Stimulated activated CD4-positive, alpha-beta T cell treated with anti-CD3 and anti-CD28 coated beads, TNF-alpha, amount 100 ng/mL, for 48 hours (primary cell): ENCODE results near the gene GRK4.
"Not testable (repeated sequence)": the region's sequence is repeated elsewhere in the genome, so short reads cannot be mapped to it uniquely, and the experiment has no call there.

Source experiments
- DNase-seq, 3 donors: peaks; one replicate each; pipeline ENCODE4 v3.0.0-alpha.2; 2020; ENCODE audit warnings: low read depth in 3 of 3

GRK4 gene

DNA sequence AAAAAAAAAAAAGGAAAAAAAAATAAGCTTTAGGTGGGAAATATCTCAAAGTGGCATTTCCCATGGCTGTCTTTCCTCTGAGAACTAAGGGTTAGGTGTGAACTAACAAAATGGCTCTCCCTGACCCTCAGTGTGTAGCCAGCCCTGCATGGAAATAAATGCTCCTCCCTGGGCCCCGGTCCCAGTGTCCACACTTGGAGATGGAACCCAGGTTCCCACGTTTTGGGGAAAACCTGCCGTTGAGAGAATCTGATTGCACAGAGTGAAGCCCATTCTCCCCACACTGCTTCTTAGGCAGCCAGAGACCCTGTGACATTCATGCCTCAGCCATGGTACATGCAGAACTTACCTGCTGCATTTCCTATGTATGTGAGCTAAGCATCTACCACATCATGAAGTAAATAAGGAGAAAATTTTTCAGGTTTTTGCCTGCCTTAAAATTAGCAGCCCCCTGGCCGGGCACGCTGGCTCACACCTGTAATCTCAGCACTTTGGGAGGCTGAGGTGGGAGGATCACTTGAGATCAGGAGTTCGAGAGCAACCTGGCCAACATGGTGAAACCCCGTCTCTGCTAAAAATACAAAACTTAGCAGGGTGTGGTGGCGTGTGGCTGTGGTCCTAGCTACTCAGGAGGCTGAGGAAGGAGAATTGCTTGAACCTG is 76.5 kb downstream of the GRK4 start:
- no peak for DNase-seq

DNA sequence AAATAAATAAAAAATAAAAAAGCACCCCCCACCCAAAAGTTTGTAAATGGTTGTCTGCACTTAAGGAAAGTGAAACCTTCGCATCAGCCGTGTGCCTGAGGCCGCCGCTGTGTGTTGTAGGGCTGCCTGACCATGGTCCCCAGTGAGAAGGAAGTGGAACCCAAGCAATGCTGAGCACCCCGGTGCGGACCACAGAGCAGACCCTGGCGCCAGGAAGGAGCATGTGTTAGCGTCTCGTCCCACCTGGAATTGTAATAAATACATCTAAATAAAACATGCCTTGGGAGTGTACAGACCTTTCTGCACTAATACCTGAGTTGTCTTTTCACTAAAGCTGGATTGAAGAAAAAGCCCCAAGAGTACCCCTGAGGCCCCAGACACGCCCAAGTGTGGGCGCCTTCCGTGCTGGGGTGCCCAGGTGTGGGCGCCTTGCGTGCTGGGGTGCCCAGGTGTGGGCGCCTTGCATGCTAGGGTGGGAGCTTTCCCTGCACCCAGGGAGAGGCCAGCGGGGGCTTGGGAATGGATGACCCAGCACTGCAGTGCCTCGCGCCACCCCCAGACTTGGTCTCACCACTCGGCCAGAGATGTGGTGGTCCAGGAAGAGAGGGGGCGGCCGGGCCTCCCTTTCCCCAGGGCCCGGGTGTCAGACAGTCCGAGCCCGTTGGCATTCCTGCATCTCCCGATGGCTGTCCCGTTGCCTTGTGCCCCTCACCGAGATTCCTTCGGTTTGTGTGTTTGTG is 77.3 kb downstream of the GRK4 start:
- DNase-seq = no peak

DNA sequence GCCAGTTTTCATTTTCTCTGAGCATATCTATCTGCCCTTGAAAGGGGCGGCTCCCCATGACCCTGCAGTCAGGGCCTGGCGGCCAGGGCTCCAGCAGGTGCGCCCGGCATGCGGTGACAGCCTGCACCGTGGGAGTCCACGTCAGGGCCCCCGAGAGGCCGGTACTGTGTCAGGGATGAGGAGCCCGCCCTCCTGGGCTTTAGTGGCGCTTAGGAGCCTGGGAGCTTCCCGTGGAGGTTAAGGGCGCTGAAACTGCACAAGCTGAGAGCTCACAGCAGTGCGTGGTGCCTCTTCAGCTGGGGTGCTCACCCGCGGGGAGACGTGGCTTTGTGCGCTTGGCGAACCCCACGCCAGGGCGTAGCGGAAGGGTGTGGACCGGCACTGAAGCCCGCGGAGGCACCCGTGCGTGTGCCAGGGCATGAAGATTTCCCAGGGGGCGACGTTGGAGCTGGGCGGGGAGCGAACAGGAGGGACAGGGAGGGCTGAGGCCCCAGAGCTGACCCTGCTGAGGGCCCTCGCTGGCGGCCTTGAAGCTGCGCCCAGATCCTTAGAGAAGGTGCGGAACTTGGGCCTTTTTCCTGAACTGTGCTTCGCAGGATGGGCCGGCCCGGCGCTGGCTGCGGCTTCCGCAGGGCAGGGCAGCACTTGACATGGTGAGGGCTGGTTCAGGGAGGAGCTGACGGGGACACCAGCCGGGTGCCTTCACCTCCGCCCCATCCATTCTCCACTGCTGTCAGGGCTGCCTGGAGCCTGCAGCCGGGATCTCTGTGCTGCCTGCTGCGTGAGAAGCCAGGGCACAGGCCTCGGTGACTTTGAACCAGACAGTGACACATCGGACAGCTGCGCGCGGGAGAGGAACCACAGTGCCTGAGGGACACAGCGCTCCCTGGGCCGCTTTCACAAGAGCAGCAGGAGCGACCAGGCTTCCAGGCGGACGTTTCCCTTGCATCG is 78.1 kb downstream of the GRK4 start:
- peak in 1 of 3 donors; percentile 27 for DNase-seq

DNA sequence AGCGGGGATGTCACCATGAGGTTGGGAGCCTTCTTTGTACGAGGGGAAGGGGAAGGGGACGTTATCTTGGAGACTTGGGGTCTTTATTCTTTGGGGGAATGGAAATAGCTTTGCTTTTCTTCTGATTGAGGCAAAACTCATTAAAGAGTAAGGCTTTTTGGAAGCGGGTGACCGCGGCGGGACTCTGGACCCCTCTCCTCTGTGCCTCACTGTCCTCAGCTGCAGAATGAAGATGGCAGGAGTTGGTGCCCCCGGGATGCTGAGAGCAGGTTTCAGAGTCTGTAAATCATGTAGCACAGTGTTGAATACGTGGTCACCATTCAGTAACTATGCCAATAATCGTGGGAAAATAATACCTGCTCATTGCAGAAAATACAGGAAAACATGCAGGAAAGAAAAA is 78.9 kb downstream of the GRK4 start:
- DNase-seq = no peak

DNA sequence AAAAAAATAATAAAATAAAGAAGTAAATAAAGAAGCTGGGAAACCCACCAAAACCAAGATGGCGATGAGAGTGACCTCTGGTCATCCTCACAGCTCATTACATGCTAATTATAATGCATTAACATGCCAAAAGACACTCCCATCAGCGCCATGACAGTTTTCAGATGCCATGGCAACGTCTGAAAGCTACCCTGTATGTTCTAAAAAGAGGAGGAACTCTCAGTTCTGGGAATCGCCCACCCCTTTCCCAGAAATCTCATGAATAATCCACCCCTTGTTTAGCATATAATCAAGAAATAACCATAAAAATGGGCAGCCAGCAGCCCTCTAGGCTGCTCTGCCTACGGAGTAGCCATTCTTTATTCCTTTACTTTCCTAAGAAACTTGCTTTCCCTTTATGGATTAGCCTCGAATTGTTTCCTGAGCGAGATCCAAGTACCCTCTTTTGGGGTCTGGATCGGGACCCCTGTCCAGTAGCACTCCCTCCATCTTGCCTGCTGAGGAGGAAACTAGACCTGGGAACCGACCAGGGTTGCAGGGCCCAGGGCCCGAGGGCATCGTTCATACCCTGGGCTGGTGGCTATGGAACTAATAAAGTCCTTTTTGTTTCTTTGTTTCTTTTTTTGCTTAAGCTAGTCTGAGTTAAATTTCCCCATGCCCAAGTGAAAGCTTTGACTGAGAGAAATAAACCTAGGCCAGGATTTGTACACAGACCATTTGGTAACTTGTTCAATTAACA is 80.1 kb downstream of the GRK4 start:
- DNase-seq = no peak

DNA sequence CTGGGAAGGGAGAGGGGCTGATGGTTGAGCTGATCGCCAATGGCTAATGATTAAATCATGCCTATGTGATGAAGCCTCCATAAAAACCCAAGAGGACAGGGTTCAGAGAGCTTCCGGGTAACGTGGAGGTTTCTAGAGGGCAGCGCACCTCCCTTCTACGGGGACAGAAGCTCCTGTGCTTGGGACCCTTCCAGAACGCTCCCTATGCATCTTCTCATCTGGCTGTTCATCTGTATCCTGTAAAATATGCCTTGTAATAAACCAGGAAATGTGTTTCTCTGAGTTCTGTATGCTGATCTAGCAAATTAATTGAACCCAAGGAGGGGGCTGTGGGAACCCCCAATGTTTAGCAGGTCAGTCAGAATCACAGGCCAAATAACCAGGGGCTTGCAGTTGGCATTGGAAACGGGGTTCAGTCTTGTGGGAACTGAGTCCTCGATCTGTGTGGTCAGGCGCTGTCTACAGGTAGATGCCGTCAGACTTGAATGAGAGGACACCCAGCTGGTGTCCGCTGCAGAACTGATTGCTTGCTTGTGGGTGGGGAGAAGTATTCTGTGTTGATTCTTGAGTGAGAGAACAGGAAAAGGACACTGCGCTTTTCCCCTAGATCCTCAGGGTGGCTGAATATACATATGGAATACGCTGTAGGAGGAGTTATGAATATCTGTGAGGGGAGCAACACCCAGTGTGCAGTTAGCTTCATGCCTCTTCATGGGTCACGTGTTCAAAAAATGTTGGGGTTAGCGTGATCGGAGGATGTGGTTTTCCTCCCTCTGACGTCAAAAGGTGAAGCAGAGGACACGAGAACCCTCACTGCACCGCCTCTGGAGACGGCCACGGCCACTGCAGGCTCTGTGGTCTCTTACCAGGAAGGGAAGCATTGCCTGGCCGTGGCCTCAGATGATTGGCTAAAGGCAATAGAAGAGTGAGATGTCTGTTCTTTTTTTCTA is 81.8 kb downstream of the GRK4 start:
- DNase-seq = peak in 2 of 3 donors; percentile 46 to 49

DNA sequence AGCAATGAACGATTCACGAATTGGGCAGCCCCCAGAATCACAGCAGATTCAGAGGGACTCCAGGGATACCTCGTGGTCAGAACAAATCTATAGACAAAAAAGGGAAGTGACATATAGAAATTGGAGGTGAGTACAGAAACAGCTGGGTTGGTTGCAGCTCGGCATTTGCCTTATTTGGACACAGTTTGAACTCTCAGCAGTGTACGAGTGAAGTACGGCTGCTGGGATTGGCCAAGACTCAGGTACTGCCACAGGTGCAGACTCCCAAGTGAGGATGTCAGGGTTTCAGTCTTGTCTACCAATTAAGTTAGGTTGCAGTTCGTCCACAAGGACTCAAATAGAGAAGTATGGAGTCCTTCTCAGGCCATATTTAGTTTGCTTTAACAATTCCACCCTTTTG is 82.8 kb downstream of the GRK4 start:
- DNase-seq = no peak

DNA sequence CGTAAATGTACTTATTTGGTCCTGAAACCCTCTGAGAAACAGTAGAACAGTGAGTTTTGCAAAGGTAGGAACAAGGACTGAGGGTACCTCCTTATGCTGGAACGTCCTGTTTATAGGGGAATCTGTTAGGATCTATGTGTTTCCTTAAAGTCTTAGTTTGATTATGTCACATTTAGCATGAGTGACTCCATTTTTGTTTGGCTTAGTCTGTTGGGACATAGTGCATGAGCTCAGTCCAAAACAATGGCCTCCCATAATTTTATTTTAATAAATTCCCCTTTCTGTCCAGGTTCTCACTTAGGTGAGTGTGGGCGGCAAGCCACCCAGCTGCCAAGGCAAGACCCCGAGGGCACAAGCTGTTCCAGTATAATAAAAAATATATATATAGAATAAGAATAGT is 83.3 kb downstream of the GRK4 start:
- no peak for DNase-seq

DNA sequence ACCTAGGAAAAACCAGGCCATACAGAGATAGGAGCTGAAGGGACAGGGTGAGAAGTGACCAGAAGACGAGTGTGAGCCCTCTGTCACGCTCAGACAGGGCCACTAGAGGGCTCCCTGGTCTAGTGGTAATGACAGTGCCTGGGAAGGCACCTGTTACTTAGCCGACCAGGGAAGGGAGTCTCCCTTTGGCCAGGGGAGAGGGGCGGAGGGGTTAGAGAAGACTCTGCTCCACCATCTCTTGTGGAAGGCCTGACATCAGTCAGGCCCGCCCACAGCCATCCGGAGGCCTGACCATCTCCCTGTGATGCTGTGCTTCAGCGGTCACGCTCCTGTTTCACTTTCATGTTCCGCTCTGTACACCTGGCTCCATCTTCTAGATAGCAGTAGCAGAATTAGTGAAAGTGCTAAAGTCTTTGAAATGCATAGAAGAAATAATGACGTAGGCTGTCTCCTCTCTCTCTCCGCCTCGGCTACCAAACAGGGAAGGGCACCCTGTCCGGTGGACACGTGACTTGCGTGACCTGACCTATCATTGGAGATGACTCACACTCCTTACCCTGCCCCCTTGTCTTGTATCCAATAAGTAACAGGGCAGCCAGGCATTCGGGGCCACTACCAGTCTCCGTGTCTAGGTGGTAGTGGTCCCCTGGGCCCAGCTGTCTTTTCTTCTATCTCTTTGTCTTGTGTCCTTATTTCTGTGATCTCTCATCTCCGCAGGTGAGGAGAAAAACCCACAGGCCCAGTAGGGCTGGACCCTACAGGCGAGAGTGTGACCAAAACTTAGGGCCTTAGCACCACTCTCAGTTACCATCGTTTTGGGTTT is 84.3 kb downstream of the GRK4 start:
- peak; percentile 57 to 79 (median 66) for DNase-seq

DNA sequence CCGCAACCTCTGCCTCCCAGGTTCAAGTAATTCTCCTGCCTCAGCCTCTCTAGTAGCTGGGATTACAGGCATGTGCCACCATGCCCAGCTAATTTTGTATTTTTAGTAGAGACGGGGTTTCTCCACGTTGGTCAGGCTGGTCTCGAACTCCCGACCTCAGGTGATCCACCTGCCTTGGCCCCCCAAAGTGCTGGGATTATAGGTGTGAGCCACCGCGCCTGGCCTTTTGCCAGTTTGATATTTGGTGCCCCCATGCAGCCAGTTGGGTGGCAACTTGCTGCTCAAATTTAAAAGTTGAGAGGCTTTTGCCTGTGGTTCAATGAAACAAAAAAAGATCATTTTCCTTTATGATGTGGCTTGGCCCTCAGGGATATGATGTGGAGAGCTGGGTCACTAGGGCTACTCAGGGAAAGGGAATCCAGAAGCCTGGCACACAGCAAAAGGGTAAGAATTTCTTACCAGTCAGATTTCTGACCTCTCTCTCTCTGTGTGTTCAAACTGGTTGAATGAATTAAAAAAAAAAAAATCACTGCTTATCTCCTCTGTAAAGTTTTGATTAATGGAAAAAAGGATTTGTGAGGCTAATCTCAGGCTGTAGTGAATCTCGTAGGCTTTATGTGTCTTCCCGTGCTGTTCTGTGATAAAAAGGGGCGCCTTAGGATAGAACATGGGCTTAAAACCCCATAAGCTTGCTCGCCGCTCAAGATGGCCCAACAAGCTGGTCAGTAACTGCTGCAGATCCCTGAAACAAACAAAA is 87.9 kb downstream of the GRK4 start:
- DNase-seq = not testable (repeated sequence)

DNA sequence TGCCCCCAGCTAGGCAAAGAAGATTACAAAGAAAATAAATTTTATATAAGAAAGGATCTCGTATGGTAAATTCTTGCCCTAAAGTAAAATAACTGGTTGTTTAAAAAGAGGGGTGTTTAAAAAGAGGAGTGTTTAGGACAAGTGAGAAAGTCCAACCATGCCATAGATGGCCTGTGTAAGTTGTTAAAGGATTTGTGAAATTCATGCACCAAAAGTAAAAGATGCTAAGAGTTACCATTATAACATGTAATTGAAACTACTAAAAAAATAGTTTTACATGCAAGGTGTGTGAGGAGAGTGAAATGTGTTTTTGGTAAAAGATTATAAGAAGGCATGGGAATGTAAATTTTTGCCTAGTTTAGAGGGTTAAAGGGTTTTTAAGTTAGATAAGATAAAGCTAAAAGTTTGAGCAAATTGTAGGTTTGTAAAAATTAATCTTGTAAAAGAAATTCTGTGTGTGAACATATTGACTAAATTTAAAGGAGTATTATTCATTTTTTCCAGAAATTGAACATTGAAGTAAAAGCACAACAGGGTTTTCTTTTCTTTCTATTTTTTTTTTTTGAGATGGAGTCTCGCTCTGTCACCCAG is 90.9 kb downstream of the GRK4 start:
- DNase-seq = no peak

DNA sequence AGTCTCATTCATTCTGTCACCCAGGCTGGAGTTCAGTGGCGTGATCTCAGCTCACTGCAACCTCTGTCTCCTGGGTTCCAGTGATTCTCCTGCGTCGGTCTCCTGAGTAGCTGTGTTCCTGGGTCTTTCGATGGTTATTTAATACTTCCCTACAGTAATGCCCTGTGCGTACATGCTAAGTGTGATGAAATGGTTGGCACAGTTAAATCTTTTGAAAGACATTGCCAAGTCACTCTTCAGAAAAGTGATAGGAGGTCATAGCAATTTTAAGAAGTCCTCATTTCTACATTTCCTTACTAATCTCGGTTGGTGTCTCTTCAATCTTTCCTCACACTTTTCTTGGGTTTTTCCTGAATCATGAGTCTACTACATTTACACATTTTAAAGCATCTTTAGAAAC is 96.6 kb downstream of the GRK4 start:
- no peak for DNase-seq

DNA sequence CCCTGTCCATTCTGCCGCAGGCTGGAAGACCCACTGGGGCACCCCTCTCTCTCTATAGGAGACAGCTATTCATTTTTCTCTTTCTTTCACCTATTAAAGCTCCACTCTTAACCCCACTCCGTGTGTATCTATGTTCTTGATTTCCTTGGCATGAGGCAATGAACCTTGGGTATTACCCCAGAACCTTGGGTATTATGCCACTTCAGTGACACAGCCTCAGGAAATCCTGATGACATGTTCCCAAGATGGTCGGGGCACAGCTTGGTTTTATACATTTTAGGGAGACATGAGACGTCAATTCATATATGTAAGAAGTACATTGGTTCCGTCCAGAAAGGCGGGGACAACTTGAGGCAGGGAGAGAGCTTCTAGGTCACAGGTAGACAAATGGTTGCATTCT is 97.6 kb downstream of the GRK4 start:
- DNase-seq = no peak

DNA sequence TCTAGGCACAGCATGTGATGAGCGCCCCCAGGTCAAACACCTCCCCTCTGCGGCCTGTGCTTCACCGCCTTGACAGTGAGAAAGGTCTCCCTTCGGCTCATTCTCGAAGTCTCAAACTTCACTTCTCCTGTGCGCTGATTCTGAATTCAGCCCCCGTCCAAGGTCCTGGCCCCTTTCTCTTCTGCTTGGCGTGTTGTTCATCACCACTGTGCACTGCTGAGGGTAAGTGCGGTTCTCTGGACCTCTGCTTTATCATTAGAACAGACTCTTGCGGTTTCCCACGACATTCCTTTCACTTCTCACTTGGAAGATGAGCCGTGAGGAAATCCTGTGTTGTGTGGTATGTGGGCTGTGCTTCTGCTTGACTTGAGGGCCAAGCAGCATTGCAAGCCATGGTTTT is 99.1 kb downstream of the GRK4 start:
- DNase-seq = no peak

DNA sequence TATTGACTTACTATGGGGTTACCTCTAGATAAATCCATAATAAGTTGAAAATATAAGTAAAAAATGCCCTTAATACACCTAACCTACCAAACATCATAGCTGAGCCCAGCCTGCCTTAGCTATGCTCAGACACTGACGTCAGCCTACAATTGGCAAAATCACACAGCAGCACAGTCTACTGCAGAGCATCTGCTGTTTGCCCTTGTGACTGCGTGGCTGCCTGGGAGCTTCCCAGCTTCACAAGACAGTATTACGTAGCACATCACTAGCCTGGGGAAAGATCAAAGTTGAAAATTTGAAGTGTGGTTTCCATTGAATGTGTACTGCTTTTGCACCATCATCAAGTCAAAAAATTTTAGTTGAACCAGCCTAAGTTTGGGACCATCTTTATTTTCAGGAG is 102.2 kb downstream of the GRK4 start:
- no peak for DNase-seq

DNA sequence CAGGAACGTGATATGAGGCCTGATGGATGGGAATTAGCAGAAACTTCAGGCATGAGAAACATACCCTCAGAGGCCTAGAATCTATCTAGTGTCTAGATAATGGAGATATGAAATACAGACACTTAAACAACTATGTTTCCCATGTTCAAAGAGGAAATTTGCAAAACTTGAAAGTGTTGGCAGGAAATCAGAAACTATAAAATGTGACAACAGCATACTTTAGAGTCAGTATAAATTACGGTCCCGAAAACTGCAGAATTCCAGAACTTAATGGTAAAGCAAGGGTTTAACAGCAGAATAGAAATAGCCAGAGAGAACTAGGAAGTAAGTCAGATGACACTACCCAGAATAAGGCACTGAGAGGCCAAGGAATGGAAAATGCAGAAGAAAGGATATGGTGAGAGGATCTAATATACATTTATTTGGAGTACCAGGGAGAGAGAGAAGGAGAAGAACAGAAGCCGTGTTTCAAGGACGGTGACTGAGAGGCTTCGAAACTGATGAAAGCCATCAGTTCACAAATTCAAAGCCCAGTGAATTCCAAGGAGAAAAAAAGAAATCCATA is 103.5 kb downstream of the GRK4 start:
- DNase-seq = no peak

DNA sequence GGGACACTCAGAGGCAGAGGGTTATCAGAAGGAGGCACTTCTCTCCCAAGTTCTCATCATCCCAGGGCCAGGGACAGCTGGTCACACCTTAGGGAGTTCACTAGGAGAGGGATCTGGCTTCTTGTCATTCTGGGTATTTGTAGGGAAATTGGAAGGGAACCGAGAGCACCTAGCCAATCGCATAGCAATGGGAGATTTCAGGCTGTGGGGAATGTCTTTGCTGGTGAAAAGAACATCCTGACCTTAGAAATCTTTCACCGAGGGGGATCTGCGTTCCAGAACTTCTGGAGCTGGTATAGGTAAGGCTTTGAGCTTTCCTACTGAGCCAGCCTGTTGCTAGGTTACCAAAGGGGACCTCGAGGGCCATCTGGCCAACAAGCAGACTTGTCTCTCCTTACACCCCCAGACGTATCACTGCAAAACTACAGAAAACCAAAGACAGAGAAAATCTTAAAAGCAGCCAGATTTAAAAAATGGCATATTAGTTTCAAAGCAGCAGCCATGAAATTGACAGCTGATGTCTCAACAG is 104.2 kb downstream of the GRK4 start:
- DNase-seq = no peak

DNA sequence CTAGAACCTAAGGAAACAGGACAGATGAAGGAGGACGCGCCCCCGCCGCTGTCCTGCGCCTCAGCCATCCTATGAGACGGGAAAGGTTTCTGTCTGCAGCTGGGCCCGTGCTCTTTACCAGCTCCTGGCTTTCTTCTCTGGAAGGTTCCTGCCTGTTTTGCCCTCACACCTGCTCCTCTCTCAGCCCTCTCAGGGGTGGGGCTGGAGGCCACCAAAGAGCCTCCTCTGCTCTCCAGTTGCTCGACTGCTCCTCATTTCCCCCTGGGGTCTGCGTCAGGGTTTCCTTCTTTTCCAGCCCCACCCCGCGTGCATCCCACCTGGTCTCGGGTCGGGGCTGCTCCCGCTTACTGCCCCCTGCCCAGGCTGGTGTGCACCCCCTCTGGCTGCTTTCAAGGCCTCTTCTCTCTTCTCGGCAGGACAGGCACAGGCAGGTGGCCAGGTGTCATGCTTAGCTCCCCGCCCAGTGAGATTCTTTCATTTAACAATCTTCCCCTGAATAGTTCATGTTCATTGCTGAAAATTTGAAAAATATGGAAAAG is 106.4 kb downstream of the GRK4 start:
- DNase-seq = no peak
